Measurements from ENCODE around the gene ZCWPW1.

DNA sequence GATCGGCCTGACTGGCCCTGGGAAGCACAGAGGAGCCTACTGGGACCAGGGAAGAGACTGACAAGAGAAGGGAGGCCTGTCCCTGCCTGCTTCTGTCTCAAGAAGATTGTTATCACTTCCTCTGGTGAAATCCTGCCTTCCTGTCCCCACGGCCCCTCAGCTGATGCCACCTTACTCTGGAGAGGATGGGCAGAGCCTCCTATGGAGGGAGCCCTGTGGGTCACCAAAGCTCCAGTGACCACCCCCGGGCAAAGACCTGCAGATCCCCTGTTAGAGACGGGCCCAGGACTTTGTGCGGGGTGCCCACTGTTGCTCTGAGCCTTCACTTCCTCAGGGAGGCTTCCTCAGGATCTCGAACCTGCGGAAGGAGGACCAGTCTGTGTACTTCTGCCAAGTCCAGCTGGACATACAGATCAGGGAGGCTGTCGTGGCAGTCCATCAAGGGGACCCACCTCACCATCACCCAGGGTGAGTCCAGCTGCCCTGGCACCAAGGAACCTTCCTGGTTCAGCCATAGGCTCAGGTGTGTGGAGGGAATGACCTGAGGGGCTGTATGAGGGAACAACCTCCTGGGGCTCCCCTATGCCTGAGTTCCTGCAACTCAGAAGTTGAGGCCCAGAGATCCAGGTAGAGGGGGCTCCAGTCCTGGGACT lies 72.0 kb downstream of the ZCWPW1 start:
- TF ChIP-seq ZNF24 (IDR thresholded peaks at IDR 0.05) = no peak
- TF ChIP-seq RFX5 (IDR thresholded peaks at IDR 0.05; ENCODE audit: low read depth, low read length) = no peak
- TF ChIP-seq, protein P1, sequence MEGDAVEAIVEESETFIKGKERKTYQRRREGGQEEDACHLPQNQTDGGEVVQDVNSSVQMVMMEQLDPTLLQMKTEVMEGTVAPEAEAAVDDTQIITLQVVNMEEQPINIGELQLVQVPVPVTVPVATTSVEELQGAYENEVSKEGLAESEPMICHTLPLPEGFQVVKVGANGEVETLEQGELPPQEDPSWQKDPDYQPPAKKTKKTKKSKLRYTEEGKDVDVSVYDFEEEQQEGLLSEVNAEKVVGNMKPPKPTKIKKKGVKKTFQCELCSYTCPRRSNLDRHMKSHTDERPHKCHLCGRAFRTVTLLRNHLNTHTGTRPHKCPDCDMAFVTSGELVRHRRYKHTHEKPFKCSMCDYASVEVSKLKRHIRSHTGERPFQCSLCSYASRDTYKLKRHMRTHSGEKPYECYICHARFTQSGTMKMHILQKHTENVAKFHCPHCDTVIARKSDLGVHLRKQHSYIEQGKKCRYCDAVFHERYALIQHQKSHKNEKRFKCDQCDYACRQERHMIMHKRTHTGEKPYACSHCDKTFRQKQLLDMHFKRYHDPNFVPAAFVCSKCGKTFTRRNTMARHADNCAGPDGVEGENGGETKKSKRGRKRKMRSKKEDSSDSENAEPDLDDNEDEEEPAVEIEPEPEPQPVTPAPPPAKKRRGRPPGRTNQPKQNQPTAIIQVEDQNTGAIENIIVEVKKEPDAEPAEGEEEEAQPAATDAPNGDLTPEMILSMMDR (IDR thresholded peaks at IDR 0.05 in 2 of 3, conservative IDR thresholded peaks at IDR 0.05 in 1 of 3; ENCODE audit: control insufficient read depth in 2 of 3, extremely low read depth in 1 of 3, insufficient read depth in 1 of 3, low read depth in 3 of 3, low read length in 3 of 3) = no peak
- no peak for TF ChIP-seq SP1 (IDR thresholded peaks at IDR 0.05; ENCODE audit: low read depth, low read length)
- no peak; the same call in 1 of the 2 replicates for TF ChIP-seq POLR2AphosphoS5 (IDR thresholded peaks at IDR 0.05; ENCODE audit: low read length)
- TF ChIP-seq MTA3 (IDR thresholded peaks at IDR 0.05; ENCODE audit: borderline replicate concordance, low read length) = no peak
